Left renal cortex interstitium (tissue), 4 donors: ENCODE data around the gene RPL29. TPM values are rescaled to one million over a fixed set of nuclear protein-coding genes. Genes with fewer than 3 reads are reported as not detected.
"Not testable (repeated sequence)": the region's sequence is repeated elsewhere in the genome, so short reads cannot be mapped to it uniquely, and the experiment has no call there.

Experiments
- DNase-seq, 4 donors: peaks; one replicate each; pipeline ENCODE4 v3.0.0-alpha.2; 2013; ENCODE audit warnings: low read depth in 4 of 4, low spot score in 2 of 4, missing footprints in 1 of 4
- polyA plus RNA-seq, 4 donors: library from polyadenylated mRNA; unstranded; fragments of 120-200 nt; gene quantifications; one replicate each; pipeline ENCODE4 v1.2.1, GENCODE V29; 2013; ENCODE audit not compliant: insufficient read length in 4 of 4

RPL29 gene
- polyA plus RNA-seq = 1,000 to 10,000 TPM; 1,583 to 1,933 (median 1,778) TPM

DNA sequence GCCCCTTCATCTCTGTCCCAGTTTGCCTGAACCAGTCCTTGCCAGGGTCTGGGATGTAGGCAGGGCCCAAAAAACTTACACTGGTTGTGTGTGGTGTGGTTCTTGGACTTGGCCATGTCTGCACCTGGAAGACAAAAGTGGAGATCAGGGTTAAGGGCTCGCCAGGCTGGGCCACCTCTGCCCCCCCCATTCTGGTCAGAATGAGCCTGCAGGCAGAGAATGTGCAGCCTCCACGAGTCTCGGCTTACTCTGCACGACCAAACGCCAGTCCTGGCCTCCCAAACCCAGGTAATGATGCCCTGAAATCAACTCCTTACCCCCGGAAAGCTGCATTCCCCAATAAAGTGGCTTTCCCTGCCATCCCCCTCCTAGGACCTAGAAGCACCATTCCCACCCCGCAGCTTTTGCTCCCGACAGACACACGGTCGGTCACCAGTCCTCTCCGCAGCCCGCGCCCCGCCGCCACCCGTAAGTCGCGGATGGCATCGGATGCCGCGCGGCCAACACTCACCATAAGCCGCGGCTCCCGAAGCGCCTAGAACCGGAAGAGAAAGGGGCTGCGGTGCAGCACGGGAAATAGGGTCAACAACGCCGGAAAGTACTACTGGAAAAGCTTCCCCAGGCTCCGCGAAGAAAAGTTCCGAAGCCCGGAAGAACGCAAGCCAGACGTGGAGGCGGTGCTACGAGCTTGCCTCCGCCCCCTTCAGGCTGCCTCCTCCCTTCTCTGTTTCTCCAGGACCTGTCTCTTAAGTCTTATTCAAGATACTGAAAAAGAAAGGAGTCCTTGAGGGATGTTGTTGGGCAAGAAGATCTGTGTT lies at the start of gene RPL29:
TSS of gene RPL29 (minus strand) at position 550 of the 818 bp plus-strand sequence. CDS start at position 116, 434 bp downstream.
- DNase-seq = peak in 3 of 4 donors; percentile 82 to 95 (median 91)

DNA sequence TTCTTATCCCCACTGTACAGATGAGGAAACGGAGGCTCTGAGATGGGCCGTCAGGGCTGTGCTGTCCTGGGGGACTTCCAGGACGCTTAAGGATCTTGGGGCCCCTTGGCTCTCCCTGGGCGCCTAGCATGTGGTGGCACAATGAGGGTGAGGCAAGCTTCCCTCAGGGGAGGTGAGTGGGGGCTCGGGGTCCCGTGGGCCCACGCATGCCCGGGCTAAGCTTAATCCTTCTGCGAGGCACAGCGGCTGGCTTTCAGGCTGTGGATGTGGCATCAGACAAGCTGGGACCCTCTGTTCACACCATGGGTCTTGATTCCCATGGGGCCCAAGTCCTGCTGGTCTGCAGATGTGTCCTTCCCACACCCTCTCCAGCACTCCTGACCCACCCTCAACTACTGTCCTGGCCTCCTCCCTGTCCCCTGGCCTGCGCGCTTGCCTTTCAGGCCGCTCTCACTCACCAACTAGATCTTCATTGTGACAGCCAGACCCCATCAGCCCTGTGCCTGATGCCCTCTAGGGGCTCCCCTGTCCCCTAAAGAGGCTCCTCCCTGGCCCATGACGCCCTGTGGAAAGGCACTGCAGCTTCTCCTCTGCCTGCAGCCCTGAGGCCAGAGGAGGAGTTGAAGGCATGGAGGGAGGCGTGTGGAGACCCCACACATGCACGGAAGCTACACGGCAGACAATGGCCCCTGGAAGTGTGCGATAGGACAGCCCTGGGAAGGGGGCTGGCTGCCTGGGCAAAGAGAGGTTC lies 49.3 kb upstream of the RPL29 start:
- DNase-seq = no peak

DNA sequence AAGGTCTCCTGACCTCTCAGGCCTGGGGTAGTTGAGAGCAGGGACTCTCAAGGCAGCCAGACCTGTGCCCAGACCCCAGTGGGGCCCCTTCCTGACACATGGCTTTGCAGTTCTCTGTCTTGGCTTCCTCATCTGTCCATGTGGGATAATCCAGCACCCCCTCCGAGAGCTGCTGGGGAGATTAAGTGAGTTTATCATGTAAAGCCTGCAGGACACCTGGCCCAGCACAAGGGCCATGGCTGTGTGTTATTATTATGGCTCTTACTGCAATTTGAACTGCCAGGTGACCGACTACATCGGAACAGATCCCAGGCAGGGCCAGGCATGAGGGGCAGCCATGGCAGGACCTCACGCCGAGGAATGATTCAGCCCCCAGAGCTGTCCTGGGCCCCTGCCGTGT lies 48.1 kb upstream of the RPL29 start:
- DNase-seq = no peak

DNA sequence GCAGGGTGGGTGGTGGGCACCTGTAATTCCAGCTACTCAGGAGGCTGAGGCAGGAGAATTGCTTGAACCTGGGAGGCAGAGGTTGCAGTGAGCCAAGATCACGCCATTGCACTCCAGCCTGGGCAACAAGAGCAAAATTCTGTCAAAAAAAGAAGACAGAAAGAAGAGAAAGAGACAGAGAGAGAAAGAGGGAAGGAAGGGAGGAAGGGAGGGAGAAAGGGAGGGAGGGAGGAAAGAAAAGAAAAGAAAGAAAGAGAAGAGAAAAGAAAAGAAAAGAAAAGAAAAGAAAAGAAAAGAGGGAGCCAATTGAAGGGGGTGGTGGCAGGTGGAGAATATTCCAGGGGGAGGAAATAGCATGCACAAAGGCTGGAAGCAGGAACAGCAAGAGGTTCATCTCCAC lies 47.3 kb upstream of the RPL29 start:
- DNase-seq = not testable (repeated sequence)

DNA sequence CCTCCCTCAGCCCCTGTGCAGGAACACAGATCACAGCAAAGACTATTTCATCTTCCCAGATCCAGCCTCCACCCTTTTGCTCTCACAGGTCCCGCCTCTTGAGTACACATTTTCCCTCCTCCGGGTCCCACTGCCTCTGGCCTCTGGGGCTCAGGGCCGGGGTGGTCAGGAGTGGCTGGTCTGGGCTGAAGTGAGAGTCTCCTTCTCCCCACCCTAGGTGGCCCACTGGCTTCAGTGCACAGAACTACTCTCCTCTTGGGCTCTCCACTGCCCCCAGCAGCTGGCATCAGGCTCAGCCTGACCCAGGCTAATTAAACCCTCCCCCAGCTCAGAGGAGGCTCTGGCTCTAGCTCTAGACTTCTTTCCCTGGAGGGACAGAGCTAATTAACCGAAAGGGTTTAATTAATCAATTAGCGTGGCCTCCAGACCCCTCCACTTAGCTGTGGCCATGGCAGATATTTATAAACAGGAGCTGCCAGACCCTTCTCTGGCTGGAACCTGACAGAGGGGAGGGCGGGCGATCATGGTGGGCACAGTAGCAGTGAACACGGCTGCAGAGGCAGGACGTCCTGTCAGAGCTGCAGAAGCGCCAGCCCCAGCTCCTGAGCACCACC lies 45.5 kb upstream of the RPL29 start:
- no peak for DNase-seq

DNA sequence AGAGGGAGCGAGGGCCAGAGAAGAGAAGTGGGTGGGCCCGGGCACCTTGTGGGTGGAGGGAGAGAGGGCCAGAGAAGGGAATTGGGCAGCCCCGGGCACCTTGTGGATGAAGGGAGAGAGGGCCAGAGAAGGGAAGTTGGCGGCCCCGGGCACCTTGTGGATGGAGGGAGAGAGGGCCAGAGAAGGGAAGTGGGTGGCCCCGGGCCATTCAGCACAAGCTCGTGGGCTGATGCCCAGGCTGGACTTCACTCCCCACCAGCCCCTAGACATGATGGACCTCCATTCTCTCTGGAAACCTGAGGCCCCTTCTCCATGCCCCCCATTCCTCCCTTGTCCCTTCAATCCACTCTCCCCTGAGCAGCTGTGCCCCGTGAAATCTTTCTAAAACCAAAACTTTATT lies 44.9 kb upstream of the RPL29 start:
- DNase-seq = no peak

DNA sequence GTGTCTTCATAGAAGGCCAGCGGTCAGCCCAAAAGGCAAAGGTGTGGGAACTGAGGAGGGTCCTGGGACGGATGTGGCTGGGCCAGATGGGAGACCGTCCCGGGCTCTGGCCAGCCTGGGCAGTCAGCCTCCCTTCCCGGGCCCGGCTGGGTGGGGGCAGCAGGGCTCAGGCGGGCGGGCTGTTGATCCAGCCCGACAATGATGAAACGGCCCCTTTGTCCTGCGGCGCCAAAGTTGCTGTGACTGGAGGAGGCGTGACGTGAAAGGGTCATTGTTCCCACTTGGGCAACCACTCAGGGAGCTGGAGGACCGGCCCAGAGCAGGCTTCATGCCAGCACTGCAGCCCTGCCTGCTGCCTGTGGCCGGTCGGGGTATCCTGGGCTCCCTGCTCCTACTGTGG lies 44.2 kb upstream of the RPL29 start:
- DNase-seq = no peak

DNA sequence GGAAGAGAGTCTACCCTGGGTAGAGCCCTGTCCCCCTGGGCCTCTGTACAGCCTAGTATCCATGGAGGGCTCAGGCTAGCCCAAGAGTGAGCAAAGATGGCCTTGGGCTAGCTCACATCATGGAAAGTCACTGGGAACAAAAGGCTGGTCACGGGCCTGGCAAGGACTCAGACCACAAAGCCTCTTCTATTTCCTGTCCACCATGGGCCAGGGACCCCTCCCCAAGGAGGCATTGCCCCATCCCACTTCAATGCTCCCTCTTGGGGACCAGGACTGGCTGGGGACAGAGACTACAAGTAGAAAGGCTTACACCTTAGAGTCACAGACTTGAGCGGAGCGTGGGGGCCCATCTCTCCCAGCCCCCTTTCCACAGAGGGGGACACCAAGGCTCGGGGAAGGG lies 43.7 kb upstream of the RPL29 start:
- DNase-seq = no peak

DNA sequence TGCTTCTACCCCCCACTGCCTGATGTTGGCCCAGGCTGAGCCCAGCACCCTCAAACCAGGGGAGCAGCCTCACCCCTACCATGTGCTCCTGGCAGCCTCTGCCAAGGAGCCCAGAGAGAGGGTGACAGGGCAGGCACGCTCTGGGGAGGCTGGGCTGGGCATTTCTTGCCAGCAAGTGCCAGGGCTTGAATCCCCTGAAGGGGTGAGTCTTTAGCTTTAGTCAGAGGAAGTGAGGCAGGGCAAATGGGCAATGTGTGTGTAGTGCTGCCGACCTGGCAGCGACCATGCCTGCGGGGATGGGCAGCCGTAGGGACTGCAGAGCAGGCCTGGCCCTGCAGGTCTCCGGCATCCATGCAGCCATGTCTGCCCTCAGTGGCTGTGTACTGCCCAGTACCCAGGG lies 42.5 kb upstream of the RPL29 start:
- no peak for DNase-seq

DNA sequence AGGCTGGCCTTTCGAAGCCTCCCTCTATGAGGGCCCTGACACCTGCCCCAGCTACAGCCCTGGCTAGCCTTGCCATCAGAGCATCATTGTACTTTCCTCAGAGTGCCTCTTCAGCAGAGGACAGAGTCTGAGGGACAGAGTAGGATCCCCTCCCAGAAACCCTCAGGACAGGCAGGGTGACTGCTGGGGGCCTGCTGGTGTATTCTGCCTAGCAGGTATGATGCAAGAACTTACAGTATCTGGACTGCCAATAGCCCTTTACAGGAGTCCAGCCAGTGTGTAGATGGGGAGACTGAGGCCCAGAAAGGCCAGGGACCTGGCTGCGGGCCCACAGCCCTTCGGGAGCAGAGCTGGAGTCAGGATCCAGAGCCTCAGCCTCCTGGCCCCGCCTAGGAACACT lies 41.6 kb upstream of the RPL29 start:
- DNase-seq = no peak

DNA sequence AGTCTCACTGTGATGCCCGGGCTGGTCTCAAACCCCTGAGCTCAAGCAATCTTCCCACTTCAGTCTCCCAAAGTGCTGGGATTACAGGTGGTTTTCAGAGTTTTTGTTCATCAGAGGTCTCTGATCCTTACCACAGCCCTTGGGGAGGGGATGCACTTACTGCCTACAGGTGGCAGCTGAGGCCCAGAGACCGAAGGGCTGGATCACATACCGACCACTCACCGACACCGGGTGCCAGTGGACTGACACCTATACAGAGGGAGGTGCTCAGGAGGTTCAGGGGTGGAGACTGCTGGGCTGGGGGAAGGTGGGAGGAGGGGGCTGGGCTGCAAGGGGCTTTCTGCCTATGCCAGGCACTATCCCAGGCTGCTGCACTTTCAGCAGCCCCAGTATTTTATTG lies 41.1 kb upstream of the RPL29 start:
- no peak for DNase-seq

DNA sequence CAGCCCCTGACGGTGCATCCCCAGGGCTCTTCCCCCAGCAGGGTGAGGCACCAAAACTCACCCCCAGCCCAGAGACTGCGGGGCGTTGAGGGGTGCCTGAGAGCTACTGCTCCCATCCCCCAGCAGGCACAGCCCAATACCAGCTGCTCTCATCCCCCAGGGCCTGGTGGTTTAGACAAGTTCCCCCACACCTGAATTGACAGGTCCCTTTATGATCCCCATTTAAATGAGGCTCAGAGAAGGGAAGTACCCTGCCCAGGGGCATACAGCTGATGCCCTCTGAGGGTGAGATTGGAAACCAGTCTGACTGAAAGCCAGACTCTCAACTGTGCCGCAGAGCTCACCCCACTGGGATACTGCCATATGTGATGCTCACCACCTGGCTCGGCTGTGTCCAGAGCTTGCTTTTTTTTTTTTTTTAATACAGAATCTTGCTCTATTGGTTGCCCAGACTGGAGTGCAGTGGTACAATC lies 40.6 kb upstream of the RPL29 start:
- DNase-seq = no peak

DNA sequence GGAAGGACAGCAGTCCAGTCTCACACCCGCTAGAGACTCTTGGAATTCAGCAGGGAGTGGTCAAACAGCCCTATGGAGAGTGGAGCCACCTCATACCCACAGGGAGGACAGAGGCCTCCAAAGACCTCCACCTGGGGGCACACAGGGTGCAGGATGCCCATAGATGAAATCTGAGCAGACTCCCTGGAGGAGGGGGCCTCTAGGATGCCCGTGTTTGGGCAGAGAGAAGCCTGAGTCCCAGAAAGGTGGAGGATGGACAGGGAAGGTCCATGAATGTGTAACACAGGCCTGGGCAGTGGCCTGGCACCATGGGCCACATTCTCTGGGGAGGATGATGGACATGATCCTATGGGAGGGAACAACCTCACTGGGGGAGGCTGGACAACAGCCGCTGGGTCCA lies 39.0 kb upstream of the RPL29 start:
- DNase-seq = no peak

DNA sequence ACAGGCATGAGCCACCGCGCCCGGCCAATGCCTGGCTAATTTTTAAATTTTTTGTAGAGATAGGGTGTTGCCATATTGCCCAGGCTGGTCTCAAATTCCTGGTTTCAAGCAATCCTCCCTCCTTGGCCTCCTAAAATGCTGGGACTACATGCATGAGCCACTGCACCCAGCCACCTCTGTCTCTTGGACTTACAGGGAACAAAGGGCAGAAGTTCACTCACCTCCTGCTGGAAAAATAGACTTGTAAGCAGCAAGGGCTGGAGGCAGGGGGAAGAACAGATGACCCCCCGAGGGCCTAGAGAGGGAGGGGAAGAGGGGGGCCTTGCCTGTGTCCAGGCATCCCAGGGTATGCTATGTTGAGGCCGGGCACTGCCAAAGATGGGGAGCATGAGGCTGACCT lies 38.5 kb upstream of the RPL29 start:
- DNase-seq = no peak

DNA sequence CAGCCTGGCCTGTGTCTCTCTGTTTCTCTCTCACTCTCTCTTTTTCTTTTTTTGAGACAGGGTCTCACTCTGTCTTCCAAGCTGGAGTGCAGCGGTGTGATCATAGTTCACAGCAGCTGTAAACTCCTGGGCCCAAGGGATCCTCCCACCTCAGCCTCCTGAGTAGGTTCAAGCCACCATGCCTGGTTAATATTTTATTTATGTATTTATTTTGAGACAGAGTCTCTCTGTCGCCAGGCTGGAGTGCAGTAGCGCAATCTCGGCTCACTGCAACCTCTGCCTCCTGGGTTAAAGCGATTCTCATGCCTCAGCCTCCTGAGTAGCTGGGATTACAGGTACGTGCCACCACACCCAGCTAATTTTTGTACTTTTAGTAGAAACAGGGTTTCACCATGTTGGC lies 38.1 kb upstream of the RPL29 start:
- DNase-seq = not testable (repeated sequence)

DNA sequence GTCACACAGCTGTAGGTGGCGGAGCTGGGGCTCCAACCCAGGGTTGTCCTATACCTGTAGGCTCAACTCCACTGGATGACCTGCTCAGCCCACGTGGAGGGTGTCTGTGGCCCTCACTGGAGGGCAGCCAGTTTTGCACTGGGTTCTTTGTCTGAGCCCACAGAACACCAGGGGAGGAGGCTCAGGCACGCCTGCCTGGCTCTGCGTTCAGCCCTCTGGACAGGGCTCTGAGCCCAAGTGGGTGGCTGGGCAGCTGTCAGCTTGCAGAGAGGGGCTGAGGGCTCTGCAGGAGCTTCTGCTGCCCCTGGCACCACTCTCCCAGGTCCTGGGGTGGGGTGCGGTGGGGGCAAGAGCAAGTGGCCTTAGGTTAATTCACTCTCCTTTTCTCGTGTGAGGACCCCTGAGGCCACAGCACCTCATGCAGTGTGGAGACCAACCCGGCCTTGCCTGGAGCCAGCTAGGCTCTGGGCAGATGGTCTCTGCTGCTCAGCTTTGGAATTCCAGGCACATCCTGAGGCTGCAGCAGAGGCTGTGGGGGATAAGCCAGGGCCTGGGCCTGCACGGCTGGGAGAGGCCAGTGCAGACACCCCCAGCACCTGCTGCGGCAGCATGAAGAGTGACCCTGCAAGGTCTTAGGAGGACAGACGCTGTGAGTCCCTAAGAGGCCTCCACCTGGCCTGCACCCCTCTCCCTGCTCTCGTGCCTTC lies 37.2 kb upstream of the RPL29 start:
- no peak for DNase-seq

DNA sequence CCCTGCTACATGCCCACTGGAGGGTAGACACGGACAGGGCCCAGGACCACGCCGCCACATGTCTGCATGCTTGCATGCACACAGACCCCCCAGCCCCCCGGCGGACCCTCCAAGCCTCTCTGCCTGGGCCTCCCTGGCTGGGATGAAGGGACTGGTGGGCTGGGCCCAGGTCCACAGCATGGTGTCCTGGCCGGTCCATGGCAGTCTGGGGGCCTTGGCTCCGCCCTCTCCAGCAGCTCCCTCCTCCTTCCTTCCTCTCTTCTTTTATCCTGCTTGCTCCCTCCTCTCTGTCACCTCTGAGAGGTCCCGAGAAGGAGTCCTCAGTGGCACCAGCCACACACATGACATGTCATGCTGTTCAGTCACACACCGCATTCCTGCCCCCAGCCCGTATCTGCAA lies 36.2 kb upstream of the RPL29 start:
- DNase-seq = no peak

DNA sequence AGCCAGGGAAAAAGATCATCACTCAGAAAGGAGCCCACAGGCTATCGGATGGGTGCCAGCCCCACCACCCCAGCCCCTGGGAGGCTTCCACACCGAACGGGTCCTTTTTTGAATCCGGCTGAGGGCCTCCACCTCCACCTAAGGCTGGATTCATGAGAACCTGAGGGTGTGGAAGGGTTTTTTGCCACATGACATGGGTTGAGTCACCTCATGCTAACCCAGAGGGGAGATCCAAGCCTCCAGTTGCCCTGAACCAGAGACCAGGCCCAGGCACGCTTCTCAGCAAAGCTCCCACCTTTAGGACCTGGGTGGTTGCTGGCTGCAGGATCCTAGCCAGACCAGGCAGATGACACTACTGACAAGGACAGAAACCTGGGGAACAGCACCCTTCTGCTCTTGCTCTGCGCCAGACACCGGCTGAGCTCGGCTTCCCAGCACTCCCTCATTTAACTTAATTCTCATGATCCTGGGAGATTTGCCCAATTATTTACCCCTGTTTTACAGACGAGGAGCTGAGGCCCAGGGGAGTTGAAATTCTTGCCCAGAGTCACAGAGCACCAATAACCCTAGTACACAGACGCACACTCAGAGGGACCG lies 35.1 kb upstream of the RPL29 start:
- DNase-seq = no peak

DNA sequence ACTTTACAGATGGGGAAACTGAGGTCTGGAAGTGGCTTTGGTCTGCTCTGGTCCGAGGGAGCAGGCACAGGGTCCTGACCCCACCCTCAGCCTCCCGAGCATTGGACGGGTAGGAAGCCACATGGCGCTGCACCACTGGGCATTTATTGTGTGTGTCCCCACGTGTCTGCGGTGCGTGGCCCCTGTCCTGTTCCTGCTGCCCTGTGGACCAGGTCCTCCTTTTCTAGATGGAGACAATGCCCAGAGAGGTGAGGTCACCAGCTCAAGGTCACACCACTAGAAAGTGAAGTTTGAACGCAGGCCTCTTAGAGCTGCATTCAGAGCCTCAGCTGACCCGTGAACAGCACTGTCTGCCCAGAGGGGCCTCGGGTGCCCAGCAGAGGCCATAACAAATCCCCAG lies 33.8 kb upstream of the RPL29 start:
- no peak for DNase-seq

DNA sequence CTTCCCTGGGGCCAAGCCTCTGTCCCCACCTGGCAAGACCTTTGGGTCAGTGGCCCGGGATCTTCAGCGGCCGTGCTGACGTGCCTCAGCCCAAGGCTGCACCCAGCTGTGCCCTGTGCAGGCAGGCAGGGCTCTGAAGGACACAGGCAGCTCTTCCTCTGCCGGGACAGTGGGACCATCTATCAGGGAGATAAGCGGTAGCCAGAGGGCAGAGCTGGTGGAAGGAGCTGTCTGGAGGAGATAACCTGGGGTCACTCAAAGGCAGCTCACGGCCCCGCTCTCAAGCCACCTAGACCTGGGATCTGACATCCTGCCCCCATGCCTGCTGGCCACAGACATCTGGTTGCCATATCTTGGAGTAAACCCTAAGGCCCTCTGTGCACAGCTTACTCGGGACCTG lies 33.4 kb upstream of the RPL29 start:
- DNase-seq = no peak
